Sigmoid colon (tissue), 4 donors: ENCODE measurements around the gene CCT6B.

Experiments
- CTCF ChIP-seq, 4 experiments: fragments of 450-650 bp in 3 of 4; fragments of 200-600 bp in 1 of 4; IDR thresholded peaks; one replicate each; pipeline ENCODE4 v1.5.1; 2016 to 2019; ENCODE audit warnings: antibody characterized with exemption in 4 of 4, mild to moderate bottlenecking in 3 of 4, moderate library complexity in 2 of 4
- POLR2A ChIP-seq, 2 donors: fragments of 450-650 bp; IDR thresholded peaks; one replicate each; pipeline ENCODE4 v1.6.1; 2016; ENCODE audit warnings: antibody characterized with exemption in 2 of 2, mild to moderate bottlenecking in 2 of 2, moderate library complexity in 2 of 2
- POLR2AphosphoS5 ChIP-seq, 4 donors: sonication (generic); formaldehyde crosslinking; IDR thresholded peaks; one replicate each; pipeline ENCODE4 v1.6.1; 2017; ENCODE audit warnings: antibody characterized with exemption in 4 of 4

- TF ChIP-seq CTCF (IDR thresholded peaks at IDR 0.05) = no peak
- peak in 2 of 4 donors; percentile 7 to 14 for TF ChIP-seq POLR2AphosphoS5 (IDR thresholded peaks at IDR 0.05)
- TF ChIP-seq POLR2A (IDR thresholded peaks at IDR 0.05) = no peak
These were observed 45.1 kb upstream of the CCT6B start for GRCh38 chr17:35006345-35006744.
